ENCODE measurements around the gene TOM1L2.

Gene TOM1L2

GRCh38 chr17:18019838-18020154 is 47.6 kb upstream of the TOM1L2 start:
- no peaks in the 10 kb centered on the region for H3K4me1 ChIP-seq (ENCODE audit: control insufficient read depth, low read length)
- TF ChIP-seq EZH2phosphoT487 (IDR thresholded peaks at IDR 0.05; ENCODE audit: borderline replicate concordance, low read length) (no peak), CTCF (IDR thresholded peaks at IDR 0.05; ENCODE audit: low read depth, low read length, poor library complexity, severe bottlenecking) (no peak)
- H4K20me1 ChIP-seq (ENCODE audit: control insufficient read depth, insufficient read depth, low read depth, low read length): no peaks in the 10 kb centered on the region
- H3K27ac ChIP-seq (ENCODE audit: low read depth, low read length): no peak overlapping the region
- H3F3A ChIP-seq (ENCODE audit: control insufficient read depth, insufficient read depth): no peaks in the 10 kb centered on the region
- H3K4me3 ChIP-seq (ENCODE audit: low read length): no peak overlapping the region
- H3K4me2 ChIP-seq (ENCODE audit: low read length): no peak overlapping the region
- no peaks in the 10 kb centered on the region for H3K27me3 ChIP-seq (ENCODE audit: control insufficient read depth, low read length)
- peaks cover 13% of the 10 kb centered on the region for H3K36me3 ChIP-seq (ENCODE audit: control insufficient read depth, low read length)
- no peaks in the 10 kb centered on the region for H3K9me2 ChIP-seq (replicated peaks; ENCODE audit: control insufficient read depth, low read length)
- H3K79me2 ChIP-seq (ENCODE audit: control insufficient read depth, low read length): no peaks in the 10 kb centered on the region
- H3K9me3 ChIP-seq (ENCODE audit: control insufficient read depth, insufficient read depth, low read length): no peaks in the 10 kb centered on the region

- no peaks in the 10 kb centered on the region for H4K20me1 ChIP-seq (ENCODE audit: control insufficient read depth, insufficient read depth, low read depth, low read length)
- H3K4me3 ChIP-seq (ENCODE audit: low read length): no peak overlapping the region
- H3K9me2 ChIP-seq (replicated peaks; ENCODE audit: control insufficient read depth, low read length): no peaks in the 10 kb centered on the region
- H3K9me3 ChIP-seq (ENCODE audit: control insufficient read depth, insufficient read depth, low read length): no peaks in the 10 kb centered on the region
- no peak overlapping the region for H3K4me2 ChIP-seq (ENCODE audit: low read length)
- no peak for TF ChIP-seq CTCF (IDR thresholded peaks at IDR 0.05; ENCODE audit: low read depth, low read length, poor library complexity, severe bottlenecking)
- TF ChIP-seq EZH2phosphoT487 (IDR thresholded peaks at IDR 0.05; ENCODE audit: borderline replicate concordance, low read length): no peak
- H3K27me3 ChIP-seq (ENCODE audit: control insufficient read depth, low read length): no peaks in the 10 kb centered on the region
- no peaks in the 10 kb centered on the region for H3F3A ChIP-seq (ENCODE audit: control insufficient read depth, insufficient read depth)
- no peaks in the 10 kb centered on the region for H3K79me2 ChIP-seq (ENCODE audit: control insufficient read depth, low read length)
- H3K27ac ChIP-seq (ENCODE audit: low read depth, low read length): no peak overlapping the region
- H3K36me3 ChIP-seq (ENCODE audit: control insufficient read depth, low read length): peaks cover 13% of the 10 kb centered on the region
- no peaks in the 10 kb centered on the region for H3K4me1 ChIP-seq (ENCODE audit: control insufficient read depth, low read length)
These were observed 46.3 kb upstream of the TOM1L2 start for GRCh38 chr17:18018411-18018921.

DNA sequence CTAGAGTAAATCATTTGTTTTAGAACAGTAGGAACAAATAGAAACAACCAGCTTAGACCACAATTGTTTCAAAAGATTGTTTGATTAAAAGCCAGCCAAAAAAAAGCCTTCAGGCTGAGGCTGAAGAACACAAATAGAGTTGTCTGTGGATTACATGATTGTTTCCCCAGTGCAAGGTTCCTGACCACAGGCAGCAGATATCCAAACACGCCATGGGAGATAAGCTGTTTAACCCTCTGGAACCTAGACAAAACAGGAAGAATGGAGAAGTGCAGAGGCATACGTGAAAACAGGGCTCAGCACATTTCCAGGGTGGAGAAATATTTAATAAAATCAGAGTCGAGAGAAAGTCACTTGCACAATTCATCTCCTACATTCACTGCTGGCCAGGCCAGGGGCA is 45.8 kb upstream of the TOM1L2 start:
- H3F3A ChIP-seq (ENCODE audit: control insufficient read depth, insufficient read depth): no peaks in the 10 kb centered on the region
- no peak overlapping the region for H3K4me3 ChIP-seq (ENCODE audit: low read length)
- H3K9me2 ChIP-seq (replicated peaks; ENCODE audit: control insufficient read depth, low read length): no peaks in the 10 kb centered on the region
- H3K27me3 ChIP-seq (ENCODE audit: control insufficient read depth, low read length): no peaks in the 10 kb centered on the region
- H3K4me1 ChIP-seq (ENCODE audit: control insufficient read depth, low read length): no peaks in the 10 kb centered on the region
- no peaks in the 10 kb centered on the region for H3K9me3 ChIP-seq (ENCODE audit: control insufficient read depth, insufficient read depth, low read length)
- no peak for TF ChIP-seq CTCF (IDR thresholded peaks at IDR 0.05; ENCODE audit: low read depth, low read length, poor library complexity, severe bottlenecking)
- no peak for TF ChIP-seq EZH2phosphoT487 (IDR thresholded peaks at IDR 0.05; ENCODE audit: borderline replicate concordance, low read length)
- H4K20me1 ChIP-seq (ENCODE audit: control insufficient read depth, insufficient read depth, low read depth, low read length): no peaks in the 10 kb centered on the region
- H3K27ac ChIP-seq (ENCODE audit: low read depth, low read length): no peak overlapping the region
- H3K36me3 ChIP-seq (ENCODE audit: control insufficient read depth, low read length): peaks cover 13% of the 10 kb centered on the region
- H3K4me2 ChIP-seq (ENCODE audit: low read length): no peak overlapping the region
- no peaks in the 10 kb centered on the region for H3K79me2 ChIP-seq (ENCODE audit: control insufficient read depth, low read length)

- no peaks in the 10 kb centered on the region for H3F3A ChIP-seq (ENCODE audit: control insufficient read depth, insufficient read depth)
- H3K9me3 ChIP-seq (ENCODE audit: control insufficient read depth, insufficient read depth, low read length): no peaks in the 10 kb centered on the region
- H3K36me3 ChIP-seq (ENCODE audit: control insufficient read depth, low read length): peaks cover 8% of the 10 kb centered on the region
- H3K9me2 ChIP-seq (replicated peaks; ENCODE audit: control insufficient read depth, low read length): no peaks in the 10 kb centered on the region
- H3K4me1 ChIP-seq (ENCODE audit: control insufficient read depth, low read length): no peaks in the 10 kb centered on the region
- no peaks in the 10 kb centered on the region for H3K27me3 ChIP-seq (ENCODE audit: control insufficient read depth, low read length)
- no peaks in the 10 kb centered on the region for H3K79me2 ChIP-seq (ENCODE audit: control insufficient read depth, low read length)
- H3K4me2 ChIP-seq (ENCODE audit: low read length): no peak overlapping the region
- TF ChIP-seq EZH2phosphoT487 (IDR thresholded peaks at IDR 0.05; ENCODE audit: borderline replicate concordance, low read length) (no peak), CTCF (IDR thresholded peaks at IDR 0.05; ENCODE audit: low read depth, low read length, poor library complexity, severe bottlenecking) (no peak)
- H4K20me1 ChIP-seq (ENCODE audit: control insufficient read depth, insufficient read depth, low read depth, low read length): no peaks in the 10 kb centered on the region
- H3K4me3 ChIP-seq (ENCODE audit: low read length): no peak overlapping the region
- no peak overlapping the region for H3K27ac ChIP-seq (ENCODE audit: low read depth, low read length)
These were observed 44.2 kb upstream of the TOM1L2 start for GRCh38 chr17:18016426-18016825.
